ENCODE measurements around the gene COTL1. TPM values are rescaled to one million over a fixed set of nuclear protein-coding genes. Genes with fewer than 3 reads are reported as not detected.

COTL1 gene
- polyA plus RNA-seq (ENCODE audit: insufficient read length in 4 of 4) = 100 to 1,000 TPM in 3 of 4 donors, 10 to 100 TPM in 1; 65.9 to 144 (median 141) TPM

GRCh38 chr16:84617791-84618580 lies at the start of gene COTL1:
Gene COTL1 (minus strand): TSS chr16:84618078. CDS start chr16:84617914, 164 bp downstream.
- DNase-seq (ENCODE audit: low read depth in 4 of 4, low spot score in 3 of 4) = peak in 3 of 4 donors; percentile 88 to 93 (median 90)

GRCh38 chr16:84665843-84666242 lies 48.0 kb upstream of the COTL1 start:
- DNase-seq (ENCODE audit: low read depth in 4 of 4, low spot score in 3 of 4) = no peak

GRCh38 chr16:84665359-84665758 lies 47.5 kb upstream of the COTL1 start:
- no peak for DNase-seq (ENCODE audit: low read depth in 4 of 4, low spot score in 3 of 4)

- no peak for DNase-seq (ENCODE audit: low read depth in 4 of 4, low spot score in 3 of 4)
Measured at GRCh38 chr16:84663433-84664101, 45.7 kb upstream of the COTL1 start.

- DNase-seq (ENCODE audit: low read depth in 4 of 4, low spot score in 3 of 4) = no peak
Measured at GRCh38 chr16:84662471-84662870, 44.6 kb upstream of the COTL1 start.

- no peak for DNase-seq (ENCODE audit: low read depth in 4 of 4, low spot score in 3 of 4)
Measured at GRCh38 chr16:84661418-84662060, 43.7 kb upstream of the COTL1 start.

- DNase-seq (ENCODE audit: low read depth in 4 of 4, low spot score in 3 of 4) = no peak
Measured at GRCh38 chr16:84660973-84661372, 43.1 kb upstream of the COTL1 start.

- DNase-seq (ENCODE audit: low read depth in 4 of 4, low spot score in 3 of 4) = no peak
Measured at GRCh38 chr16:84659656-84660300, 41.9 kb upstream of the COTL1 start.

GRCh38 chr16:84658690-84659089 lies 40.8 kb upstream of the COTL1 start:
- no peak for DNase-seq (ENCODE audit: low read depth in 4 of 4, low spot score in 3 of 4)

- DNase-seq (ENCODE audit: low read depth in 4 of 4, low spot score in 3 of 4) = no peak
Measured at GRCh38 chr16:84657229-84657837, 39.5 kb upstream of the COTL1 start.

- DNase-seq (ENCODE audit: low read depth in 4 of 4, low spot score in 3 of 4) = no peak
Measured at GRCh38 chr16:84656649-84657048, 38.8 kb upstream of the COTL1 start.

- DNase-seq (ENCODE audit: low read depth in 4 of 4, low spot score in 3 of 4) = no peak
Measured at GRCh38 chr16:84654998-84655397, 37.1 kb upstream of the COTL1 start.

- DNase-seq (ENCODE audit: low read depth in 4 of 4, low spot score in 3 of 4) = no peak
Measured at GRCh38 chr16:84654238-84654637, 36.4 kb upstream of the COTL1 start.

- DNase-seq (ENCODE audit: low read depth in 4 of 4, low spot score in 3 of 4) = no peak
Measured at GRCh38 chr16:84652566-84652965, 34.7 kb upstream of the COTL1 start.

GRCh38 chr16:84650062-84650991 lies 32.4 kb upstream of the COTL1 start:
- DNase-seq (ENCODE audit: low read depth in 4 of 4, low spot score in 3 of 4) = no peak

GRCh38 chr16:84649511-84649861 lies 31.6 kb upstream of the COTL1 start:
- no peak for DNase-seq (ENCODE audit: low read depth in 4 of 4, low spot score in 3 of 4)

GRCh38 chr16:84648595-84649510 lies 31.0 kb upstream of the COTL1 start:
- no peak for DNase-seq (ENCODE audit: low read depth in 4 of 4, low spot score in 3 of 4)

- no peak for DNase-seq (ENCODE audit: low read depth in 4 of 4, low spot score in 3 of 4)
Measured at GRCh38 chr16:84647828-84648594, 30.1 kb upstream of the COTL1 start, which contains the start of gene KLHL36. Gene KLHL36 (plus strand): TSS chr16:84648511. CDS start chr16:84650868, 2,357 bp downstream.
